Stomach (tissue), 9 donors: Measurements from ENCODE around the gene FKBP1C. TPM values are rescaled to one million over a fixed set of nuclear protein-coding genes. Genes with fewer than 3 reads are reported as not detected.

Experiments used
- DNase-seq, 2 donors: peaks; one replicate each; pipeline versions ENCODE4 v3.0.0 to v3.0.0-alpha.2; 2013 to 2019
- H3K27ac ChIP-seq, 5 donors: fragments of 200-600 bp in 4 of 5; sonication (generic) in 4 of 5; one replicate each; pipeline ENCODE4 v1.5.1; 2013 to 2019; ENCODE audit warnings: mild to moderate bottlenecking in 1 of 5, moderate library complexity in 1 of 5
- H3K27me3 ChIP-seq, 3 donors: fragments of 200-600 bp; sonication (generic); one replicate each; pipeline ENCODE4 v1.5.1; 2017 to 2019; ENCODE audit warnings: mixed run types in 1 of 3
- H3K36me3 ChIP-seq, 4 donors: fragments of 200-600 bp; sonication (generic); 1 replicate in 3 of 4; 2 replicates in 1 of 4; pipeline ENCODE4 v1.5.1; 2016 to 2019
- H3K4me1 ChIP-seq, 4 donors: fragments of 200-600 bp; sonication (generic); one replicate each; pipeline ENCODE4 v1.5.1; 2016 to 2019
- H3K4me3 ChIP-seq, 4 donors: fragments of 200-600 bp; sonication (generic) in 3 of 4; one replicate each; pipeline ENCODE4 v1.5.1; 2016 to 2019; ENCODE audit warnings: mild to moderate bottlenecking in 1 of 4
- H3K9me3 ChIP-seq, 4 donors: fragments of 200-600 bp; sonication (generic); one replicate each; pipeline ENCODE4 v1.5.1; 2016 to 2019
- EP300 ChIP-seq: sonication (generic); formaldehyde crosslinking; IDR thresholded peaks from one replicate; pipeline ENCODE4 v1.6.1; 2017; ENCODE audit warnings: antibody characterized with exemption
- POLR2A ChIP-seq, 4 donors: fragments of 450-650 bp; IDR thresholded peaks; one replicate each; pipeline ENCODE4 v1.6.1; 2016; ENCODE audit warnings: antibody characterized with exemption in 4 of 4, control low read depth in 2 of 4, mild to moderate bottlenecking in 1 of 4, moderate library complexity in 1 of 4
- POLR2AphosphoS5 ChIP-seq, 3 donors: sonication (generic); formaldehyde crosslinking; IDR thresholded peaks; one replicate each; pipeline ENCODE4 v1.6.1; 2016; ENCODE audit warnings: antibody characterized with exemption in 3 of 3
- WGBS, 5 donors: extraction: QIAGEN DNeasy Blood & Tissue Kit in 3 of 5; methylation state at CpG; one replicate each; pipeline versions ENCODE4 v1.1.5 to v1.1.7; 2013 to 2018; 5-methylcytosine and 5-hydroxymethylcytosine counted together
- intact Hi-C: fragments of 100-400 bp; cut with DNase I; formaldehyde crosslinking; loops from one replicate; pipeline ENCODE4 v1.15.1; 2023; ENCODE audit warnings: low total_unique reads
- polyA plus RNA-seq, 3 donors: library from polyadenylated mRNA; stranded (reverse); fragments of 200-250 nt; gene quantifications; one replicate each; pipeline ENCODE4 v1.2.3, GENCODE V29; 2013
- small RNA-seq, 4 donors: library from RNA; depleted of rRNA; stranded (forward); fragments of <200 nt; gene quantifications; one replicate each; pipeline ENCODE3, GENCODE V24; 2016
- total RNA-seq, 5 donors: library from RNA; depleted of rRNA; stranded (reverse); fragments of >200 nt; gene quantifications; one replicate each; pipeline versions ENCODE4 v1.1.0 to v1.2.3, GENCODE V29; 2014 to 2016
- TF ChIP-seq, protein P1 (sequence below), 7 experiments: fragments of 450-650 bp in 4 of 7; fragments of 200-600 bp in 3 of 7; sonication (generic) in 3 of 7; IDR thresholded peaks; one replicate each; pipeline ENCODE4 v1.5.1; 2016 to 2019; ENCODE audit warnings: antibody characterized with exemption in 7 of 7, control low read depth in 2 of 7, mild to moderate bottlenecking in 1 of 7
- donor health status: healthy with polysubstance abuse.
- donor health status: Bipolar disorder and iron deficiency.
- donor health status: healthy.

The FKBP1C gene
- total and polyA plus RNA-seq, 8 donors: 0.19 to 1.7 (median 0.45) TPM; not detected in 4

- Histone ChIP-seq H3K4me1 (peaks cover 0 to 6% (median 0%) of the 10 kb centered on the region in 4 donors), H3K27ac (no peak overlapping the region), H3K4me3 (no peak overlapping the region), H3K36me3 (no peaks in the 10 kb centered on the region), H3K27me3 (no peaks in the 10 kb centered on the region), H3K9me3 (no peaks in the 10 kb centered on the region)
- intact Hi-C loops: no loop called here
- no peak for TF ChIP-seq EP300
- no peak for TF ChIP-seq POLR2AphosphoS5 (IDR thresholded peaks at IDR 0.05)
- no peak for TF ChIP-seq POLR2A (IDR thresholded peaks at IDR 0.05)
- TF ChIP-seq, protein P1, sequence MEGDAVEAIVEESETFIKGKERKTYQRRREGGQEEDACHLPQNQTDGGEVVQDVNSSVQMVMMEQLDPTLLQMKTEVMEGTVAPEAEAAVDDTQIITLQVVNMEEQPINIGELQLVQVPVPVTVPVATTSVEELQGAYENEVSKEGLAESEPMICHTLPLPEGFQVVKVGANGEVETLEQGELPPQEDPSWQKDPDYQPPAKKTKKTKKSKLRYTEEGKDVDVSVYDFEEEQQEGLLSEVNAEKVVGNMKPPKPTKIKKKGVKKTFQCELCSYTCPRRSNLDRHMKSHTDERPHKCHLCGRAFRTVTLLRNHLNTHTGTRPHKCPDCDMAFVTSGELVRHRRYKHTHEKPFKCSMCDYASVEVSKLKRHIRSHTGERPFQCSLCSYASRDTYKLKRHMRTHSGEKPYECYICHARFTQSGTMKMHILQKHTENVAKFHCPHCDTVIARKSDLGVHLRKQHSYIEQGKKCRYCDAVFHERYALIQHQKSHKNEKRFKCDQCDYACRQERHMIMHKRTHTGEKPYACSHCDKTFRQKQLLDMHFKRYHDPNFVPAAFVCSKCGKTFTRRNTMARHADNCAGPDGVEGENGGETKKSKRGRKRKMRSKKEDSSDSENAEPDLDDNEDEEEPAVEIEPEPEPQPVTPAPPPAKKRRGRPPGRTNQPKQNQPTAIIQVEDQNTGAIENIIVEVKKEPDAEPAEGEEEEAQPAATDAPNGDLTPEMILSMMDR (IDR thresholded peaks at IDR 0.05): no peak
- 54 to 75% (median 62%) methylated on average over 3 of the region's 3 CpGs for WGBS, 5 donors
- no peak for DNase-seq
Observed at GRCh38 chr6:63249875-63250482, 38.7 kb downstream of the FKBP1C start.

DNA sequence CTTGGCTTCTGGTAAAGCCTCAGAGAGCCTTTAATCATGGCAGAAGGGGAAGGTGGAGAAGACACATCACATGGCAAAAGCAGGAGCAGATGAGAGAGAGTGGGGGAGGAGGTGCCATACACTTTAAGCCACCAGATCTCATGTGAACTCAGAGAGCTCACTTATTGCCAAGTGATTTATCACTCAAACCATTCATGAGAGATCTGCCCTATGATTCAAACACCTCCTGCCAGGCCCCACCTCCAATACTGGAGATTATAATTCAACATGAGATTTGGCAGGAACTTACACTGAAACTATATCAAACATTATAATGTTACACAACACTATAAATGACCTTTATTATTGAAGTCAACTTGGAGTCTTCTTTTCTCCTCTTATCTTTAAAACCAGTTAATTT lies 47.9 kb downstream of the FKBP1C start:
- peak overlapping the region in 1 of 5 donors; percentile 14 for H3K27ac ChIP-seq
- TF ChIP-seq EP300 (no peak), POLR2AphosphoS5 (IDR thresholded peaks at IDR 0.05) (no peak), POLR2A (IDR thresholded peaks at IDR 0.05) (no peak)
- TF ChIP-seq, protein P1 (IDR thresholded peaks at IDR 0.05): no peak
- no peaks in the 10 kb centered on the region for H3K36me3 ChIP-seq
- no peaks in the 10 kb centered on the region for H3K27me3 ChIP-seq
- no peaks in the 10 kb centered on the region for H3K9me3 ChIP-seq
- peaks cover 0 to 5% (median 0%) of the 10 kb centered on the region in 4 donors for H3K4me1 ChIP-seq
- intact Hi-C loops: no loop called here
- no peak overlapping the region for H3K4me3 ChIP-seq
- DNase-seq: no peak

GRCh38 chr6:63261820-63262219 lies 50.6 kb downstream of the FKBP1C start:
- WGBS, 5 donors: 62 to 79% (median 72%) methylated on average over 3 of the region's 3 CpGs
- DNase-seq: no peak
- no peaks in the 10 kb centered on the region for H3K27me3 ChIP-seq

More at GRCh38 chr6:63261820-63262219, 50.6 kb downstream of the FKBP1C start:
- intact Hi-C loops: no loop called here
- Histone ChIP-seq H3K36me3 (no peaks in the 10 kb centered on the region), H3K4me3 (no peak overlapping the region), H3K27ac (no peak overlapping the region), H3K9me3 (no peaks in the 10 kb centered on the region), H3K4me1 (peaks cover 0 to 5% (median 0%) of the 10 kb centered on the region in 4 donors)
- TF ChIP-seq, protein P1 (IDR thresholded peaks at IDR 0.05): no peak
- no peak for TF ChIP-seq POLR2A (IDR thresholded peaks at IDR 0.05)
- no peak for TF ChIP-seq POLR2AphosphoS5 (IDR thresholded peaks at IDR 0.05)
- TF ChIP-seq EP300: no peak

Small RNAs within 50 kb of the gene (small RNA-seq; reads per million reads assigned to genes)
- 0 reads per million in 4 donors for gene SPTLC1P3

Other genes with a start within 250 kb of the FKBP1C start
- gene LGSN, start 108.5 kb downstream of the FKBP1C start, total RNA-seq: under 1 TPM in 1 of 5 donors, not detected in 4; 0.55 TPM
- under 1 TPM in 2 of 3 donors, not detected in 1; 0.03 to 0.06 TPM for gene LGSN, start 108.5 kb downstream of the FKBP1C start, polyA plus RNA-seq